BJ (cell line): ENCODE data around the gene DPY30. TPM values are rescaled to one million over a fixed set of nuclear protein-coding genes. Genes with fewer than 3 reads are reported as not detected.

Experiments used
- CTCF ChIA-PET: fragments of 350-600 bp; formaldehyde crosslinking; extraction: SDS; loops from one replicate; lab custom pipeline; 2021; ENCODE audit warnings: antibody characterized with exemption, inconsistent platforms; lab: Yijun Ruan, JAX
- POLR2A ChIA-PET: fragments of 300-600 bp; sonication (Branson Sonifier 250); formaldehyde crosslinking; extraction: SDS; loops from one replicate; lab custom pipeline; 2021; ENCODE audit warnings: antibody characterized with exemption; lab: Charles Lee
- DNase-seq: peaks from one replicate; pipeline ENCODE4 v3.0.0-alpha.2; 2011; ENCODE audit warnings: low read depth
- H3K27me3 ChIP-seq: 2 replicates; pipeline ENCODE4 v1.6.0; 2011; ENCODE audit warnings: low read length; ENCODE audit not compliant: control insufficient read depth, insufficient read depth
- H3K36me3 ChIP-seq: 2 replicates; pipeline ENCODE4 v1.5.1; 2011; ENCODE audit warnings: low read length; ENCODE audit not compliant: control insufficient read depth, insufficient read depth
- H3K4me3 ChIP-seq: 2 replicates; pipeline ENCODE4 v1.5.1; 2011; ENCODE audit warnings: low read depth, mild to moderate bottlenecking, control low read depth, low read length
- polyA plus RNA-seq: library from polyadenylated mRNA; depleted of rRNA; stranded (reverse); fragments of >200 nt; gene quantifications from 2 replicates; pipeline ENCODE4 v1.2.3, GENCODE V29; 2011
- TF ChIP-seq, protein P1 (sequence below): IDR thresholded peaks from 2 replicates; pipeline ENCODE4 v1.5.1; 2011; ENCODE audit warnings: low read depth, mild to moderate bottlenecking, control low read depth, inconsistent platforms, low read length, moderate library complexity; ENCODE audit not compliant: insufficient read depth

The DPY30 gene
- polyA plus RNA-seq, 1 experiment = 35.3 TPM

DNA sequence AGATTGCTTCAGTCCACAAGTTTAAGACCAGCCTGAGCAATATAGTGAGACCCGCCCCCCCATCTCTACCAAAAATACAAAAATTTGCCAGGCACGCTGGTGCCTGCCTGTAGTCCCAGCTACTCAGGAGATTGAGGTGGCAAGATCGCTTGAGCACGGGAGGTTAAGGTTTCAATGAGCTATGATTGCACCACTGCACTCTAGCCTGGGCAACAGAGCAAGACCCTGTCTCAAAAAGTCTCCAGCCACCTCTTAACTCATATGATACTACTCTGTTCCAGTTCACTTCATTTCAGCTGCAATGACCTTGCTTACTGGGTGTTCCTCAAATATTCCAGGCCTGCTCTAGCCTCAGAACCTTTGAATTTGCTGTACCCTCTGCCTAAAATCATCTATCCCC is 40.2 kb downstream of the DPY30 start:
- ChIA-PET CTCF (interaction anchor here (0.5 kb wide), 1 partner anchor 1835 kb away, joined by 3 read pairs; no protein-coding TSS in a partner anchor), POLR2A (no interaction called here)
- Histone ChIP-seq H3K36me3 (no peaks in the 10 kb centered on the region), H3K27me3 (no peaks in the 10 kb centered on the region), H3K4me3 (no peak overlapping the region)
- no peak for DNase-seq
- TF ChIP-seq, protein P1, sequence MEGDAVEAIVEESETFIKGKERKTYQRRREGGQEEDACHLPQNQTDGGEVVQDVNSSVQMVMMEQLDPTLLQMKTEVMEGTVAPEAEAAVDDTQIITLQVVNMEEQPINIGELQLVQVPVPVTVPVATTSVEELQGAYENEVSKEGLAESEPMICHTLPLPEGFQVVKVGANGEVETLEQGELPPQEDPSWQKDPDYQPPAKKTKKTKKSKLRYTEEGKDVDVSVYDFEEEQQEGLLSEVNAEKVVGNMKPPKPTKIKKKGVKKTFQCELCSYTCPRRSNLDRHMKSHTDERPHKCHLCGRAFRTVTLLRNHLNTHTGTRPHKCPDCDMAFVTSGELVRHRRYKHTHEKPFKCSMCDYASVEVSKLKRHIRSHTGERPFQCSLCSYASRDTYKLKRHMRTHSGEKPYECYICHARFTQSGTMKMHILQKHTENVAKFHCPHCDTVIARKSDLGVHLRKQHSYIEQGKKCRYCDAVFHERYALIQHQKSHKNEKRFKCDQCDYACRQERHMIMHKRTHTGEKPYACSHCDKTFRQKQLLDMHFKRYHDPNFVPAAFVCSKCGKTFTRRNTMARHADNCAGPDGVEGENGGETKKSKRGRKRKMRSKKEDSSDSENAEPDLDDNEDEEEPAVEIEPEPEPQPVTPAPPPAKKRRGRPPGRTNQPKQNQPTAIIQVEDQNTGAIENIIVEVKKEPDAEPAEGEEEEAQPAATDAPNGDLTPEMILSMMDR = no peak

DNA sequence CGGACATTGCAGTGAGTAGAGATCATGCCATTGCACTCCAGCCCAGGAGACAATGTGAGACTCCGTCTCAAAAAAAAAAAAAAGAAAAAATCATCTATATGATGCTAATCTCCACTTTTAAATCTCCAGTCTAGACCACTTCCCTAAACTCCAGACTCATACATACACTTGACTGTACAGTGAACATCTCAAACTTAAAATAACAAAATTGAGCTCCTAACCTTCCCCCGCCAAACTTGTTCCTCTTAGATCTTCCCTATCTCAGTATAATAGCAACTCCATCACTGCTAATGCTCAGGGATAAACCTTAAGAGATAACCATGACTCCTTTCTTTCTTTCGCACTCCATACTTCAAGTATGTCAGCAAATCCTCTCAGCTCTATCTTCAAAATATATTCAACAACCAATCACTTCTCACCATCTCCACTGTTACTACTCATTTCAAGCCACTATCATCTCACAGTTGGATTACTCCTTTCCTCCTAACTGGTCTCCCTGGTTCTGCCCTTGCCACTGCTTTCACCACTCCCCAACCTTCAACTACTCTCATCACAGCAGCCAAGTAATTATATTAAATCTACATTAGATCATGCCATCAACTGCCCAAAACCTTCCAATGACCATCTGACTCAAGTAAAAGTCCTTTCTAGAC is 40.7 kb downstream of the DPY30 start:
- no peaks in the 10 kb centered on the region for H3K36me3 ChIP-seq
- H3K27me3 ChIP-seq = no peaks in the 10 kb centered on the region
- TF ChIP-seq, protein P1 = no peak
- ChIA-PET CTCF (interaction anchor here (0.5 kb wide), 1 partner anchor 1835 kb away, joined by 3 read pairs; no protein-coding TSS in a partner anchor), POLR2A (no interaction called here)
- no peak overlapping the region for H3K4me3 ChIP-seq
- DNase-seq = no peak

DNA sequence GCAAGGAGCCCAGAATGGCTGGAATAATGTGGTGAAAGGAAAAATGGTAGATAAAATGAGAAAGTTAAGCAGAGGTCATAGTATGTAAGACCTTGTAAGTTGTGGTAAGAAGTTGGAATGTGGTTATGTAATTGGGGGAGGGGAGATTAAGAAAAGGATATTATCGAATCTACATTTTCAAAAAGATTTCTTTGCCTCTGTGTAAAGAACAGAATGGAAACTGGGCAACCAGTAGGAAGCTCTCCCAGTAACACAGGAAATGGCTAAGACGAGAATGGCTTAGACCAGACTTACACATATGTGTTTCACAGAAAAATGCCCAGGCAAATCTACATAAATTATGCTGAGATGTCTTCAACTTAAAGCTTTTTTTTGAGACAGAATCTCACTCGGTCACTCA is 42.0 kb downstream of the DPY30 start:
- POLR2A ChIA-PET = no interaction called here
- TF ChIP-seq, protein P1 = no peak
- no peak for DNase-seq
- Histone ChIP-seq H3K4me3 (no peak overlapping the region), H3K27me3 (no peaks in the 10 kb centered on the region), H3K36me3 (no peaks in the 10 kb centered on the region)
- CTCF ChIA-PET = interaction anchor here (0.6 to 1.2 kb wide), 2 partner anchors 8 to 12 kb away, joined by 3 read pairs; no protein-coding TSS in a partner anchor

DNA sequence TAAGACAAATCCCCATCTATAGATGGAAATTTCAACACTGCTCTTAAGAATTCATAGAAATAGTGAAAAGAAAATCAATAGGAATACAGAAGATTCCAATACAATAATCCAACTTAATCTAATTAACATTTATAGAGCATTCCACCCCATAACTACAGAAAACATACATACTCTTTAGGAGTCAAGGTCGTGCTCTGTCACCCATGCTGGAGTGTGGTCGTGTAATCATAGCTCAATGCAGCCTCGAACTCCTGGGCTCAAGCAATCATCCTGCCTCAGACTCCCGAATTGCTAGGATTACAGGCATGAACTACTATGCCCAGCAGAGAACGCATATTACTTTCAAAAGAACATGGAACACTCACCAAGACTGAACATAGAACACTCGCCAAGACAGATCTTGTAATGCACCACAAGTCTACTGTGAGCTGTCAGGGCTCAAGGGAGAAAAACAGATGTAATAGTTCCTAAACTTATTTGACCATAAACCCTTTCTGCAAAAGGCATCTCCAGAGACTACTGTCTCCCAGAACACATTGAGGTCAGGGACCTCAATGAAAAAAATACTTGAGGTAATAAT is 42.9 kb downstream of the DPY30 start:
- ChIA-PET POLR2A (no interaction called here), CTCF (interaction anchor here (0.6 to 1.2 kb wide), 2 partner anchors 7 to 11 kb away, joined by 3 read pairs; no protein-coding TSS in a partner anchor)
- no peaks in the 10 kb centered on the region for H3K36me3 ChIP-seq
- TF ChIP-seq, protein P1 = no peak
- H3K27me3 ChIP-seq = no peaks in the 10 kb centered on the region
- DNase-seq = no peak
- no peak overlapping the region for H3K4me3 ChIP-seq

DNA sequence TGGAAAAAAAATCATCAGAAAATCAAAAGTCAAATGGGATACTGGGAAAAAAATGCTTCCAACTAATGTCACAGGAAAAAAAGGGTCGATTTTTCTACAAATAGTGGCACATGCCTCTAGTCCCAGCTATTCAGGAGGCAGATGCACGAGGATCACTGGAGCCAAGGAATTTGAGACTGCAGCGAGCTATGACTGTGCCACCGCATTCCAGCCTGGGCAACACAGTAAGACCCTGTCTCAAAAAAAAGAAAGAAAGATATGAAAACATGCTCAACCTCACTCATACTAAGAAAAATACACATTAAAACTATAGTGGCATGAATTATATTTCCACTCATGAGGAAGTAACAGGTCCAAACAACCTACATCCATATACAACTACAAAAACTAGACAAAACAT is 46.7 kb downstream of the DPY30 start:
- Histone ChIP-seq H3K36me3 (no peaks in the 10 kb centered on the region), H3K27me3 (no peaks in the 10 kb centered on the region), H3K4me3 (no peak overlapping the region)
- ChIA-PET CTCF (no interaction called here), POLR2A (no interaction called here)
- TF ChIP-seq, protein P1 = no peak
- no peak for DNase-seq
